ENCODE data around the gene SACS.
A peak's percentile ranks its signal among the peaks of the same experiment; 100 is the strongest.

Gene SACS

DNA sequence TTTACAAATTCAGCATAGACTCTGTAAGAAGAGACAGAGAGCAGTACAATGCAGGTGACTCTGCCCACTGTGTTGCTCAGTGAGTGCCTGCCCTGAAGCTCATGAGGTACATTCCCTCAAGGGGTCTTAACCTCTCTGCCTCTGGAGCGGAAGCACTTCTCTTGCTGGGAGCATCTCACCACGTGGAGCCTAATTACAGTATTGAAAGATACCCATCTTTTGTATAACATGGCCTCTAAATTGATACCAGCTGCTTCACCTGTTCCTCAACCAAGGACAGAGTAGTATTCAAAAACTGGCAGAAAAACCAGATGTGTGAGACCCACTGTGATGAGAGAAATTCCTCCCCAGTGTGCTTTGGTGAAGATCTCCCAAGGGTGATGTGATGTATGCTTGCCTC, 77.1 kb downstream of the SACS start:
- no peak overlapping the region for H3K27ac ChIP-seq (ENCODE audit: low read depth, low read length)
- no peak overlapping the region for H3K4me3 ChIP-seq (ENCODE audit: low read depth, low read length)
- no peaks in the 10 kb centered on the region for H3K4me1 ChIP-seq (ENCODE audit: control insufficient read depth, insufficient read depth, low read length)
- H3K36me3 ChIP-seq (ENCODE audit: control insufficient read depth, insufficient read depth, low read length), result peaks cover 72% of the 10 kb centered on the region
- H3K27me3 ChIP-seq (ENCODE audit: control insufficient read depth, insufficient read depth, low read length), result no peaks in the 10 kb centered on the region
- no peak overlapping the region for H3K9ac ChIP-seq (ENCODE audit: low read length)
- no peaks in the 10 kb centered on the region for H3K9me3 ChIP-seq (ENCODE audit: control insufficient read depth, insufficient read depth, low read depth, low read length)

DNA sequence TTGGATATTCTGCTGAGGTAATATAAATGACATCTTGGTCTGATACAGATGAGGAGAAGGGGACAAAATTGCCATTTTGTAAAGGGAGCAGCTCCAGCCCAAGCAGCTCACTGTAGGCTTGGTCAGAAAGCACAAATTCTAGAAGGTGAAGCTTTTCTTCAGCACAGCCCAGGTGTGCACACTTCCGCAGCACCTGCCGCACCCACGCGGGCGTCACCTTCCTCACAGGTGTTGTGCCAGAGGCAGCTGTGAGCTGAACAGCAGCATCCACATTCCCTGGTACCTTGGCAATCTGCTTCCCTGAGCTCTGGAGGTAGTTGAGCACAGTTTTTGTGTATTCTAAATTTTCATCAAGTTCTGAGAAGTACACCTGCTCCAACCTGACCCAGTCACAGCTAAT, 79.0 kb downstream of the SACS start:
- no peaks in the 10 kb centered on the region for H3K9me3 ChIP-seq (ENCODE audit: control insufficient read depth, insufficient read depth, low read depth, low read length)
- H3K4me1 ChIP-seq (ENCODE audit: control insufficient read depth, insufficient read depth, low read length), result no peaks in the 10 kb centered on the region
- H3K9ac ChIP-seq (ENCODE audit: low read length), result no peak overlapping the region
- H3K27me3 ChIP-seq (ENCODE audit: control insufficient read depth, insufficient read depth, low read length), result no peaks in the 10 kb centered on the region
- H3K4me3 ChIP-seq (ENCODE audit: low read depth, low read length), result no peak overlapping the region
- H3K27ac ChIP-seq (ENCODE audit: low read depth, low read length), result no peak overlapping the region
- H3K36me3 ChIP-seq (ENCODE audit: control insufficient read depth, insufficient read depth, low read length), result peaks cover 78% of the 10 kb centered on the region

DNA sequence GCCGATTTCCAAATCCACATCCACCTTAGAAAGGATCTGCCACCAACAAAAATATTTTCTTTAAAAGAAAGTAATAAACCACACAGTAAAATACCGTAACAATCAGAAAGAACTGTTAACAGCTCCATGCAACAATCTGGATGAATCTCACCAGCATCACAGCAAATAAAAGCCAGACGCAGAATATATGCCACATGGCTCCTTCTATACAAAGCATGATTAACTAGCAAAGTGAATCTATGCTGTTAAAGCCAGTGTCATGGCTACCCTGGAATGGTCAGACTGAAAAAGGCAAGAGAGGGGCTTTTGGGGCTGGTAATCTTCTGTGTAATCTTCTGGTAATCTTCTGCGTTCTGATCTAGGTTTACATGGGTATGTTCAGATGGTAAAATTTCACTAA, 81.3 kb downstream of the SACS start:
- Histone ChIP-seq H3K27me3 (ENCODE audit: control insufficient read depth, insufficient read depth, low read length) (no peaks in the 10 kb centered on the region), H3K9me3 (ENCODE audit: control insufficient read depth, insufficient read depth, low read depth, low read length) (no peaks in the 10 kb centered on the region), H3K9ac (ENCODE audit: low read length) (no peak overlapping the region), H3K4me1 (ENCODE audit: control insufficient read depth, insufficient read depth, low read length) (no peaks in the 10 kb centered on the region), H3K27ac (ENCODE audit: low read depth, low read length) (no peak overlapping the region), H3K36me3 (ENCODE audit: control insufficient read depth, insufficient read depth, low read length) (peaks cover 85% of the 10 kb centered on the region), H3K4me3 (ENCODE audit: low read depth, low read length) (no peak overlapping the region)

DNA sequence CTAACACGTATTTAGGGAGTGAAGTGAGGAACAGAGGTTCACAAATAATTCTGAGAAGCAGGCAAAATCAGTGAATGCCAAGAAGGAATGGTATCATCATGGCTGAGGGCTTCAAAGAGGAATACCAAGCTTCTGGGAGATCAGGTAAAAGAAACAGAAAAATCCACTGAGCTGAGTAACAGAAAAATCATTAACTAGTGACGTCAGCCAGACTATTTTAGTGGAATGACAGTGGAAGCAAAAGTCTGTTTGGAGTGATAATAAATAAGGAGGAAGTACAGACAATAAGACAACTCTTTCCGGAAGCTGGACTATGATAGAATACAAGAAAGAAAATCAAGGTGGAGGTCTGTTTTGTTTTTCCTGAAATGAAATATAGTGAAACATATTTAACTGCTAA, 83.5 kb downstream of the SACS start:
- Histone ChIP-seq H3K9me3 (ENCODE audit: control insufficient read depth, insufficient read depth, low read depth, low read length) (no peaks in the 10 kb centered on the region), H3K27ac (ENCODE audit: low read depth, low read length) (no peak overlapping the region), H3K9ac (ENCODE audit: low read length) (no peak overlapping the region), H3K4me3 (ENCODE audit: low read depth, low read length) (no peak overlapping the region), H3K27me3 (ENCODE audit: control insufficient read depth, insufficient read depth, low read length) (no peaks in the 10 kb centered on the region), H3K4me1 (ENCODE audit: control insufficient read depth, insufficient read depth, low read length) (no peaks in the 10 kb centered on the region), H3K36me3 (ENCODE audit: control insufficient read depth, insufficient read depth, low read length) (peaks cover 76% of the 10 kb centered on the region)

DNA sequence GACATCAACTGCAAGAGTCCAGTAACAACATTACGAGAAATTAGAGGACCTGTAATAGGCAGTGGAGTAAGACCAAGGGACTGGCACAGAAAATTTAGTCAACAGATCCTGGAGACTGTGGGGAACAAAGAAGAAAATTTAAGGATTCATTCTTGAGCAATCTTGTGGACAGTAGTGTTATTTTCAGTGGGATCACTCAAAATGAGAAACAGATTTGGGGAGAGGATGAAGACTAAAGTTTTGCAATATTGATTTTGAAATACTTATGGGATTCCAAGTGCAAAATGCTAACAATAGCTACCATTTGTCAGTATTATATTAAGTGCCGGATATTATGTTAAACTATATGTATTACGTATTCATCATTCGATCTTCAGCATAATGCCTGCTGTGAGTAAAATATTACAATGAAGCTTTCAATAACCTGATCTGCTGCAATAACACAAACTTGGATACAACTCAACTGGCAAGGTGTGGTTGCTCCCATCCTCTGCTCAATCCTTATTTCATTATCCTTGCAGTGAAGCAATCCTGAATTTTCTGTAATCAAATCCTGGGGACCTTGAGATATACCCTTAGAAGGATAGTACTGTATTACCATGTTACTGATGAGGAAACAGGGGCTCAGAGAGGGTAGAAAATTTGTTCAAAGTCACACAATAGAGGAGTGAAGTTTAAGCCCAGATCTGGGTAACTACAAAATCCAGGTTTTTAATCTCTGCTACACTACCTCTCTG, 84.2 kb downstream of the SACS start:
- Histone ChIP-seq H3K27ac (ENCODE audit: low read depth, low read length) (peak overlapping the region; percentile 26; the same call in 1 of the 2 replicates), H3K27me3 (ENCODE audit: control insufficient read depth, insufficient read depth, low read length) (no peaks in the 10 kb centered on the region), H3K9me3 (ENCODE audit: control insufficient read depth, insufficient read depth, low read depth, low read length) (no peaks in the 10 kb centered on the region), H3K9ac (ENCODE audit: low read length) (no peak overlapping the region), H3K4me3 (ENCODE audit: low read depth, low read length) (no peak overlapping the region), H3K36me3 (ENCODE audit: control insufficient read depth, insufficient read depth, low read length) (peaks cover 69% of the 10 kb centered on the region), H3K4me1 (ENCODE audit: control insufficient read depth, insufficient read depth, low read length) (no peaks in the 10 kb centered on the region)

DNA sequence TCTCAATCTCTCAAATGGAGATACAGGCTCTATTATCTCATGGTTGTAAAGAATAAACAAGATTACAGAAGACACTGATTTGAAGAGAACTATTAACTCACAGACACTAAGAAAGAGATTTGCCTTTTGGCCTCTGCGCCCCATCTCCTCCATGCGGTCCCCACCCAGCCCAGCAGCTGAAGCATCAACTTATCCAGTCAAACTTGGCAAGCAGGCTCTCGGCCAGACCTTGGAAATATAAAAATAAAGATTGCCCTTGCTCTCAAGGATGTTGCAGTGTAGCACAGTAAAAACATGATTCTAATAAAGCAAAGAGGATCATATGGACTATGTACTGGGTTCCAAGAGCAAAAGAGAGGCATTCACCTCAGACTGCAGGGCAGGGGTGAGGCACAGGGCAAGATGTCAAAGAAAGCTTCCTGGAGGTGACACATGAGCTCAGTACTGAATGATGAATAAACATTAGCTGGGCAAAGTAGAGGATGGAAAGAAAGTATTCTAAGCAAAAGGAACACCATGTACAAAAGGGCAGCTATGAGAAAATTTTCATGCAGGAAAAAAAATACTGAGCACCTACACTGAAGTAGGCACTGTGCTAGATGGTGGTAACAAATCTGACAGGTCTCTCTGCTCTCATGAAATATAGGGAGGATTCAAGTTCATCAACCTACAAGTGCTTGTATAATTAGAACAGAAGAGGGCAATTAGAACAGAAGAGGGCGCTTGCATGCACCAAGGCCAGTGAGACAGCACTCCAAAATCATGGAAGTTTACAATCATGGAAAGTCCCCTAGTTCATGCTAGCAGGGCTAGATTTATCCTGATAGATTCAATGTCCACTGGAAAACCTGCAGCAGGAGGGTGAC, 85.0 kb downstream of the SACS start:
- H3K27ac ChIP-seq (ENCODE audit: low read depth, low read length), result peak overlapping the region; percentile 26; the same call in 1 of the 2 replicates
- H3K9ac ChIP-seq (ENCODE audit: low read length), result no peak overlapping the region
- H3K36me3 ChIP-seq (ENCODE audit: control insufficient read depth, insufficient read depth, low read length), result peaks cover 65% of the 10 kb centered on the region

DNA sequence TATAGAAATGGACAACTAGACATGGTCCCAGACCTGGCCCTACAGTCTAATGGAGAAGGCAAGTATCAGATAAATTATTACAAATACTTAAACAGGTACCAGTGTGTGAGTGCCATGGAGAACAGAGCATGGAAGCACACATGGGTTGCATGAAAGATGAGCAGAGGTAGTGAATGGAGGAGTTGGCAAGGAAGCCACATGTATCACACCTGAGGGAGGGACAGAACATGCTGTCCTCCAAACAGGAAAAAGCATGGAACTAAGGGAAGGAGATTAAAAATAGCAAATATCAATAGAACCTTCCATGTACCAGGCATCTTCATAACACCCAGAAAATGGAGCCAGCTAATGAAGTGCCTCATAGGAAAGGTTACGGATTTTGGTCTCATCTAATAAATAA, 85.9 kb downstream of the SACS start:
- Histone ChIP-seq H3K4me1 (ENCODE audit: control insufficient read depth, insufficient read depth, low read length) (no peaks in the 10 kb centered on the region), H3K36me3 (ENCODE audit: control insufficient read depth, insufficient read depth, low read length) (peaks cover 63% of the 10 kb centered on the region), H3K9me3 (ENCODE audit: control insufficient read depth, insufficient read depth, low read depth, low read length) (peaks cover 5% of the 10 kb centered on the region; the same call in 1 of the 2 replicates), H3K4me3 (ENCODE audit: low read depth, low read length) (no peak overlapping the region), H3K27me3 (ENCODE audit: control insufficient read depth, insufficient read depth, low read length) (no peaks in the 10 kb centered on the region), H3K9ac (ENCODE audit: low read length) (no peak overlapping the region), H3K27ac (ENCODE audit: low read depth, low read length) (no peak overlapping the region)

More for the DNA sequence above, 85.0 kb downstream of the SACS start:
- Histone ChIP-seq H3K4me3 (ENCODE audit: low read depth, low read length) (no peak overlapping the region), H3K9me3 (ENCODE audit: control insufficient read depth, insufficient read depth, low read depth, low read length) (peaks cover 4% of the 10 kb centered on the region; the same call in 1 of the 2 replicates), H3K27me3 (ENCODE audit: control insufficient read depth, insufficient read depth, low read length) (no peaks in the 10 kb centered on the region), H3K4me1 (ENCODE audit: control insufficient read depth, insufficient read depth, low read length) (no peaks in the 10 kb centered on the region)

DNA sequence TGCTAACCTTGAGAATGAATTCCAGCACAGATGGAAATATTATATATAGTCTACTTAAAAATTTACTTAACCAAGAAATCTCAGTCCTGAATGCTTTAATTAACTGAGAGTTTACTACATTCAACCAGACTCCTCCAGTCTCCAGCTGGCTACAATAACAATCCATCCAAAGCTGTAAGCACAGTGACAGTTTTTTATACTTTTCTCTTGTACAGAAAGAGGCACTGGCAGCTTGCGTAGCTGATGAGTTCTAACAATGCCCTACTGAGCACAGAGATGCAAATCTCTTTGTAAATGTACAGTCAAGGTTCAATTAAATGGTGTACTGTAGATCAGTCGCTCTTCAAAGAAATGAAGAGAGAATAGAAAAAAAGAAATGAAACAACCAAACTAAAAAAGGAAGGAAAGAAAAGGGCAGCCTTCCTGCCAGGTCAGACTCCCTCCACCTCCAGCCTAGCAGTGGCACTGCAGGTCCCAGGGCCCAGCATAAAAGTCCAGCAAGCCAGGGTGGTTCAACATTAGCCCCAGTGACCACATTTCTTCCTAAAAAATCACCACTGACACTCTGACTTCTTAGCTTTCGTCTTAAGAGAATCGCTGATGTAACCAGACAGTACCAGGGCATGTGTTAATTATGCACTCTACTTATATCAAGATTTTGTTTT, 88.4 kb downstream of the SACS start:
- no peaks in the 10 kb centered on the region for H3K27me3 ChIP-seq (ENCODE audit: control insufficient read depth, insufficient read depth, low read length)
- no peaks in the 10 kb centered on the region for H3K4me1 ChIP-seq (ENCODE audit: control insufficient read depth, insufficient read depth, low read length)
- H3K9me3 ChIP-seq (ENCODE audit: control insufficient read depth, insufficient read depth, low read depth, low read length), result peaks cover 24% of the 10 kb centered on the region
- no peak overlapping the region for H3K27ac ChIP-seq (ENCODE audit: low read depth, low read length)
- no peak overlapping the region for H3K4me3 ChIP-seq (ENCODE audit: low read depth, low read length)
- peaks cover 63% of the 10 kb centered on the region for H3K36me3 ChIP-seq (ENCODE audit: control insufficient read depth, insufficient read depth, low read length)
- no peak overlapping the region for H3K9ac ChIP-seq (ENCODE audit: low read length)

DNA sequence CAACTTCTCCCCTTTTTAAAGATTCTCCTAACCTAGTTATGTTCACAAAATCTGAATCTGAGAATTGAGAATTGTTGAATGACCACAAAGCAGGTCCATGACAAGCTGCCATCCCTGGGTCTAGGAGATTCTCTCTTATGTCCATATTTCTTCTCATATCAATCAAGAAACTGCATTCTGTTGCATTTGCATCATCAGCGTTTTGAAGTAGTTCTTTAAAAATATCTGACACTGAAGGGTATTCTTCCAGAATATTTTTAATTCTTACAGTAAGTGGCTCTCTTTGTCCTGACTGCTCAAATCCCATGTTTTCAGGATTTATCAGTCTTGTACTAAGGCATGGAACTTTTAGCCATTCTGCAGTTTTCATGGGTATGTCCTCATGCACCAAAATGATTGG, 94.3 kb downstream of the SACS start:
- H3K4me1 ChIP-seq (ENCODE audit: control insufficient read depth, insufficient read depth, low read length), result no peaks in the 10 kb centered on the region
- H3K27me3 ChIP-seq (ENCODE audit: control insufficient read depth, insufficient read depth, low read length), result no peaks in the 10 kb centered on the region
- peaks cover 60% of the 10 kb centered on the region for H3K36me3 ChIP-seq (ENCODE audit: control insufficient read depth, insufficient read depth, low read length)
- no peak overlapping the region for H3K27ac ChIP-seq (ENCODE audit: low read depth, low read length)
- H3K9me3 ChIP-seq (ENCODE audit: control insufficient read depth, insufficient read depth, low read depth, low read length), result peaks cover 80% of the 10 kb centered on the region
- no peak overlapping the region for H3K4me3 ChIP-seq (ENCODE audit: low read depth, low read length)
- no peak overlapping the region for H3K9ac ChIP-seq (ENCODE audit: low read length)

DNA sequence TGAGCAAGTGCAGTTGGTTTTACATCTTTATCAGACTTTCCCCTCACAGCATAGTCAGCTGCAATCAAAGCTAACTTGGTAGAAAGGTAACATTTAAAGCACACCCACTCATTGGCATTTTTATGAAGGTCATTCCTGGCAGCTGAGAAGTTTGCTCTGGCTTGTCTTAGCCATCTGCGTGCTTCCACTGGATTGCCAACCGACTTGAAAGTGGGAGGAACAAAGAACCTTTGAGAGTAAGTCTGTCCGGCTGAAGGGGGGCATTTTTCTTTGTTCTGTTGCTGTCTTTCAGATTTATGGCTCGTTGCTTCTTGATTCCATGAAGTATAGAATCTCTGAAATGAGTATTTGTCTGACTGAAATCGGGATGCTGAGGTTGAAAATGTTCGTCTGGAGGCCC, 103.1 kb downstream of the SACS start:
- Histone ChIP-seq H3K4me1 (ENCODE audit: control insufficient read depth, insufficient read depth, low read length) (no peaks in the 10 kb centered on the region), H3K27ac (ENCODE audit: low read depth, low read length) (no peak overlapping the region), H3K27me3 (ENCODE audit: control insufficient read depth, insufficient read depth, low read length) (no peaks in the 10 kb centered on the region), H3K9ac (ENCODE audit: low read length) (no peak overlapping the region), H3K9me3 (ENCODE audit: control insufficient read depth, insufficient read depth, low read depth, low read length) (peaks cover 47% of the 10 kb centered on the region), H3K4me3 (ENCODE audit: low read depth, low read length) (no peak overlapping the region), H3K36me3 (ENCODE audit: control insufficient read depth, insufficient read depth, low read length) (peaks cover 35% of the 10 kb centered on the region)

DNA sequence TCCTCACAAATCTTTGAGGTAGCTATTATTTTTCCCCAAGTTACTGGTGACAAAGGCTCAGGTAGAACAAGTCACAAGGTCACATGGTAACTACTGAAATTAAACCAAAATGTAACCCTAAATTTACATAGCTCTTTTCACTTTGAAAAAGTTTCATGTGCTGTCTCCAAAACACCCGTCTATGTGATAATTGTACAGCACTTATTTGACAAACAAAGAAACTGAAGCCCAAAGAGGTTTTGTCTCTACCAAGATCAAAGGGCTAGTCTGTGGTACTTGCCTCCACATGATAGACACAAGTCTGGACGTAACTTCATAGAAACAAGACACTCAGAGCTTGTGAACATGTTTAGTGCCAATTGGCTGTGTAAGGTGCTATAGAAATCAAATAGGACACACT, 108.3 kb downstream of the SACS start:
- H3K36me3 ChIP-seq (ENCODE audit: control insufficient read depth, insufficient read depth, low read length), result no peaks in the 10 kb centered on the region
- no peak overlapping the region for H3K9ac ChIP-seq (ENCODE audit: low read length)
- no peaks in the 10 kb centered on the region for H3K27me3 ChIP-seq (ENCODE audit: control insufficient read depth, insufficient read depth, low read length)
- H3K4me1 ChIP-seq (ENCODE audit: control insufficient read depth, insufficient read depth, low read length), result no peaks in the 10 kb centered on the region
- peaks cover under 1% of the 10 kb centered on the region; the same call in 1 of the 2 replicates for H3K9me3 ChIP-seq (ENCODE audit: control insufficient read depth, insufficient read depth, low read depth, low read length)
- no peak overlapping the region for H3K4me3 ChIP-seq (ENCODE audit: low read depth, low read length)
- H3K27ac ChIP-seq (ENCODE audit: low read depth, low read length), result no peak overlapping the region

All from HUES6 (cell line).